GM19328 (cell line): ENCODE results near the gene ADGRB2.

Experiments used
- ATAC-seq: cut with Tn5 transposase; IDR thresholded peaks from one replicate; pipeline ENCODE4 v1.9.1; 2021; ENCODE audit warnings: mild to moderate bottlenecking, moderate library complexity; ENCODE audit not compliant: unreplicated experiment

ADGRB2 gene

GRCh38 chr1:31750858-31751510, 13.2 kb downstream of the ADGRB2 start:
- no peak for ATAC-seq

DNA sequence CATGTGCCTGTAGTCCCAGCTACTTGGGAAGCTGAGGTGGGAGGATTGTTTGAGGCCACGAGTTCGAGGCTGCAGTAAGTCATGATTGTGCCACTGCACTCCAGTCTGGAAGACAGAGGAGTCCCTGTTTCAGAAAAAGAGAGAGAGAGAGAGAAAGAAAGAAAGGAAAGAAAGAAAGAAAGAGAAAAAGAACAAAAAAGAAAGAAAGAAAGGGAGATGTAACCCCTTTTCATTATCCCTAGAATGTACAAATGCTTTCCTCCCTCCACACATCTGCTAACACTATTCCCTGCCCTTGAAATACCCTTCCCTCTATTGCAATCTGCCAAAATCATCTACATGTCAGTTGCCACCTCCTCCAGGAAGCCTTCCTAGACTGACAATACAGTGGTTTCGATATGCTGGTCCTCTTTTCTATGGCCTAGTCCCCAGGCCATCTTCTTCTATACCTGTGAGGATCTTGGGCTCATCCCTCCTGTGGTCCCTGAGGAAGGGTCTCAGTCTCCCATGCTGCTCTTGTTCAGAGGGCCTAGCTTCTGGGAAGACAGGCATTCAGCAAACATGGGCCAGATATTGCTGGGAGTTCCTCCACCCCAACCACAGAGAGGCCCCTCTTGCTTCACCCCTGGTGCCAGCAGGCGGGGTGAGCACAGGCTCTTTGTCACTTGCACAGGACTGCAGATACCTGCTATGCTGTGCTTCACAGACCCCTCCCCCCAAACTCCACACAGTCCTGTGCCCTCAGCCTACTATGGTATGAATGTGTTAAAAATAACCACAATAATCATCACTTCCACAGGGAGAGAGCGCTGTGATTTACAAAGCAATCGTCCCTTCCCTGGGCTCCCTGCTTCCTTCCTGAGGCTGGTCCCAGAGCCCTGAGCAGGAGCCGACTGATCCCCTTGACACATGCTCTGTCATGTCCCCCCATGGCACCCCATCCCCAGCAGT, 14.1 kb downstream of the ADGRB2 start:
- no peak for ATAC-seq

- no peak for ATAC-seq
Measured at GRCh38 chr1:31748365-31748764, 15.8 kb downstream of the ADGRB2 start.

GRCh38 chr1:31747304-31747703, 16.8 kb downstream of the ADGRB2 start:
- ATAC-seq, result no peak

DNA sequence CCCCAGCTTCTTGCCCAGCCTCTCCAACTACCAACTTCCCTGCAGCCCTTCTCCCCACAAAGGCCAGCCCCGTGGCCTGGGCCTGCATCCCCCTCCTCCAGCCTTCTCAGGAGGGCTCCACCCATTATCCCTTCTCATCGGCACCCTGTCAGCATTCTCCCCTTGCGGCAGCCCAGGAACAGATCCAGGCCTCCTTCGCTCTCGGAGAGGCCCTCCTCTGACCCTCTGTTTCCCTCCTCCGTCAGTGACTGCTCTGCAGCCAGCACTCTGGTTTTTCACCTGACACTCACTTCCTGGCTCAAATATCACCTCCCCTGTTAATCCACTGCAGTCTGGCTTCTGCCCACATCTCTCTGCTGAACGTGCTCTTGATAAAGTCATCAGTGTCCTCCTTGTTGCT, 17.5 kb downstream of the ADGRB2 start:
- ATAC-seq, result no peak

- no peak for ATAC-seq
Measured at GRCh38 chr1:31745946-31746670, 18.0 kb downstream of the ADGRB2 start.

DNA sequence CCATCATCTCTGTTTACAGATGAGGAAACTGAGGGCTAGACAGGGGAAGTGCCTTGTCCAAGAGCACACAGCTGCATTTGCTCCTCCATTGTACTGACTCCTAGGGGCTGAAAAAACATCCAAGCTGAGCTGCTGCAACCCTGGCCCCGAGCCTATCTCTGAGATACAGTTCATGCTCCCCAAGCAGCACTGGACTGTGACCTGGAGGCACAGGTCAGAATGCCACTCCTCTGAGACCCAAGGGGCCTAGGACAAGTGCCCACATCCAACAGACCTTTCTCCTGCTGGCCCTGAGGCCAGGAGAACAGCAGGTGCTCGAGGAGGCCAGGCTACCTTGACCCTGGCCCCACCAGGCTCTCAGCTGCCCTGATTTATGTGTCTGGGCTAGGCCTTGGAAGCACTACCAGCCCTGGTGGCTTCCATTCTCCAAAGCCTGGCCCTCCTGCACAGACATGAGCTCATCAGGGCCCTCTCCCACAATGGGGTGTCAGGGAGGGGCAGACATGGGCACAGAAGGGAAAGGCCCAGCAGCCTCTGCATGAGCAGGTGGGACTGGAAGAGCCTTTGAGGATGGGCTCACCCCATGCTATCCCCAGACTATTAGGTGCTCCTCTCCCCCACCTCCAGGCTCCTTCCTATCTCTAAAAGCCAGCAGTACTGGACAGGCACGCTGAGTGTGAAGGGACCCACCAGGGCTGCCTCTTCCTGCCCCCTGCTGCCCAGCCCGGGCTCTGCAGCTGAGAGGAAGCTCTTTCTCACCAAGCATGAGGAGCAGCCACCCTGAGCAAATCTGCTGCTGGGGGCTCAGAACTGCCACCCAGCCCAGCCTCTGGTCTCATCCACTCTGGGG, 18.8 kb downstream of the ADGRB2 start:
- ATAC-seq, result no peak

GRCh38 chr1:31744165-31744888, 19.8 kb downstream of the ADGRB2 start:
- no peak for ATAC-seq

GRCh38 chr1:31742462-31743212, 21.5 kb downstream of the ADGRB2 start:
- ATAC-seq, result no peak

- ATAC-seq, result no peak
Measured at GRCh38 chr1:31739346-31739745, 24.8 kb downstream of the ADGRB2 start.

GRCh38 chr1:31736675-31737074, 27.5 kb downstream of the ADGRB2 start:
- no peak for ATAC-seq

- no peak for ATAC-seq
Measured at GRCh38 chr1:31735571-31735970, 28.6 kb downstream of the ADGRB2 start.

DNA sequence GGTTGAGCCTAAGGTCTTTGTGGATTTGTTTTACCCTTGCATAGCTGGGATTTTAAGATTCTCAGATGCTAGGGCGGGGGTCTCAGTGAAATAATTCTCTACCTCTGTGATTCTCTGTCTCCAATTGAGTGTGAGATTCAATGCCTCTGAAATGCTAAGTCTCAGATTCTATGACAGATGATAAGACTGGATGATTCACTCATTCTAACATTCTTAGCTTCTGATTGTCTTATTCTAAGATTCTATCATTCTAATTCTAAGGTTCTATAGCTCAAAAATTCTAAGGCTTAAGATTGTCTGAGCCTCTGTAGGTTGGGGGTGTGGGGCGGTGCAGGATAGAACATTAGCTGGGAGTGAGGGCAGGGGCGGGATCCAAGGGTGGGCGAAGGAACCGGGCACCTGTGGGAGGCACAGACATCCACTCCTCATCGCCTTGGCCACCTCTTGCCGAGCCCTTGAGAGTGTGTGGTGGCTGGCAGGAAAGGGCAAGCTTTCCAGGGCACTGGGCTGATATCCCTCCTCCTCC, 29.5 kb downstream of the ADGRB2 start:
- no peak for ATAC-seq

DNA sequence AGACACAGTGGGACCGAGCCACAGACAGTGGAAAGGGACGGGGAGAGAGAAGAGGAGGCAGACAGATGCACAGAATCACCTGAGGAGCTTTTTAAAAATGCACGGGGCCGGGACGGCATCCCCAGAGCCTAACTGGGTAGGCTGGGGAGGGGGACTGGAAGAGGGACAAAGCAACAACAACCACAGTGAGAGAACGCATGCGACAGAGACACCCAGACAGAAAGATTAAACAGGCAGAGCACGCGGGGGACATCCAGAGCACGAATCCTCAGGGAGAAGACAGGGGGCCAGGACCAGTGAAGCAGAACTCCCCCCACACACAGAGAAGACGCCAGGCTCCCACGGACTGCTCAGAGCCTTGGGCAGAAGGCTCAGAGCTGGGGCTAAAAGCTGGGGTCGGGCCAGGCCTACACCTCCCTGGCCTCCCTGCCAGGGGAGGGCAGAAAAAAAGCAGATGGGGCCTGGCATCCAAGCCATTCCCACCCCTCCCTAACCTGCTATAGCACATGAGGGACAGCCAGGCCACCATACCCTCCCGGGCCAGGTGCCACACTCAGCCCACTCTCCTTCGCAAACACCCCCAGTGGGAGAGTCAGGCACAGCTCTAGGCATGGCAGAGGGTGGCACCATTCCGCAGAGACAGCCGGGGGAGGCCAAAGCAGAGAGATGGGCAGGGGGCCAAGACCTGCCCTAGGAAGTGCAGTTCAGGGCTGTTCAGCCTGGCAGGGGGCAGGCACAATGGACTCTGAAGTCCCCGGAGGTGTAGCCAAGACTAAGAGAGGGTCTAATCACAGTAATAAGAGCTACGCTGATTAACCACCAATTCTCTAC, 30.5 kb downstream of the ADGRB2 start:
- ATAC-seq, result no peak

- no peak for ATAC-seq
Measured at GRCh38 chr1:31732751-31733289, 31.3 kb downstream of the ADGRB2 start.

DNA sequence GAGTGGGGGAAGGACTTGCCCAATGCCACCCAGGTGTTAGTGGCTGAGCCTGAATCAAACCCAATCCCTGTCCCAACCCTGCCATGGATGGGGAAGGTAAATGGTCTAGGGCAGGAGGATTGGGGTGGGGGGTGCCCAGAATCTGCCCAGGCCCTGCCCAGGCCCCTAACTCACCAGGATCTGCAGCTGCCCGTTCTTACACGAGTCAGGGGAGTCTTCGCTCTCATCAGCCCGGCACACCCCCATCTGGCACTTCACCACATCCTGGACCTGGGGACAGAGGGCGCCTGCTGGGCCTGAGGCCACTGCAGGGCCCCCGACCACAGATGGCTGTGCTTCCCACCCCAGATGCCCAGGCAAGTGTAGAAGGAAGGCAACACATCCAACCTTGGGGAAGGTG, 31.8 kb downstream of the ADGRB2 start:
- no peak for ATAC-seq

GRCh38 chr1:31731049-31731565, 33.0 kb downstream of the ADGRB2 start:
- no peak for ATAC-seq
